Keratinocyte (primary cell): ENCODE results near the gene RBFA. TPM values are rescaled to one million over a fixed set of nuclear protein-coding genes. Genes with fewer than 3 reads are reported as not detected.

Source experiments
- DNase-seq: peaks from one replicate; pipeline ENCODE4 v3.0.0-alpha.2; 2011; ENCODE audit warnings: low read depth, missing footprints, low spot score
- FAIRE-seq: peaks from 2 replicates; lab custom pipeline; 2011; peaks lifted over from hg19 to GRCh38; lab: Jason Lieb, UNC
- H2AFZ ChIP-seq: 2 replicates; pipeline ENCODE4 v1.6.0; 2012; ENCODE audit warnings: low read length, control low read depth, inconsistent platforms; ENCODE audit not compliant: control insufficient read depth
- H3K27ac ChIP-seq: 2 replicates; pipeline ENCODE4 v1.5.1; 2011; ENCODE audit warnings: low read length; ENCODE audit not compliant: control insufficient read depth, insufficient read depth
- H3K27me3 ChIP-seq: 3 replicates; pipeline ENCODE4 v1.6.0; 2011; ENCODE audit warnings: low read length; ENCODE audit not compliant: control insufficient read depth, insufficient read depth; ENCODE audit errors: extremely low read depth
- H3K36me3 ChIP-seq, 2 experiments: 2 replicates in 1 of 2; 3 replicates in 1 of 2; pipeline ENCODE4 v1.5.1; 2011; ENCODE audit warnings: low read length in 2 of 2, mild to moderate bottlenecking in 1 of 2; ENCODE audit not compliant: control insufficient read depth in 2 of 2, insufficient read depth in 2 of 2; ENCODE audit errors: extremely low read depth in 1 of 2
- H3K4me1 ChIP-seq: 3 replicates; pipeline ENCODE4 v1.5.1; 2011; ENCODE audit warnings: low read length; ENCODE audit not compliant: control insufficient read depth, insufficient read depth; ENCODE audit errors: extremely low read depth
- H3K4me2 ChIP-seq: 3 replicates; pipeline ENCODE4 v1.6.0; 2011; ENCODE audit warnings: low read depth, low read length; ENCODE audit not compliant: control insufficient read depth, insufficient read depth; ENCODE audit errors: extremely low read depth
- H3K4me3 ChIP-seq, 3 experiments: fragments of 200-600 bp in 1 of 3; sonication (generic) in 1 of 3; 2 replicates in 2 of 3; 3 replicates in 1 of 3; pipeline ENCODE4 v1.5.1; 2011 to 2016; ENCODE audit warnings: low read length in 3 of 3, mild to moderate bottlenecking in 3 of 3, control low read depth in 2 of 3, inconsistent platforms in 1 of 3, low read depth in 1 of 3, mixed read lengths in 1 of 3, mixed run types in 1 of 3, moderate library complexity in 1 of 3; ENCODE audit not compliant: control insufficient read depth in 2 of 3, insufficient read depth in 2 of 3; ENCODE audit errors: extremely low read depth in 1 of 3
- H3K79me2 ChIP-seq: 2 replicates; pipeline ENCODE4 v1.6.0; 2012; ENCODE audit warnings: low read length; ENCODE audit not compliant: control insufficient read depth, insufficient read depth
- H3K9ac ChIP-seq: 3 replicates; pipeline ENCODE4 v1.6.0; 2011; ENCODE audit warnings: low read length; ENCODE audit not compliant: control insufficient read depth, insufficient read depth; ENCODE audit errors: extremely low read depth
- H3K9me1 ChIP-seq: 3 replicates; pipeline ENCODE4 v1.6.0; 2011; ENCODE audit warnings: low read length; ENCODE audit not compliant: control insufficient read depth, insufficient read depth; ENCODE audit errors: extremely low read depth
- H3K9me3 ChIP-seq: 2 replicates; pipeline ENCODE4 v1.5.1; 2012; ENCODE audit warnings: low read depth, low read length; ENCODE audit not compliant: control insufficient read depth
- H4K20me1 ChIP-seq: 3 replicates; pipeline ENCODE4 v1.6.0; 2011; ENCODE audit warnings: low read length; ENCODE audit not compliant: control insufficient read depth, insufficient read depth; ENCODE audit errors: extremely low read depth
- CTCF ChIP-seq, 3 experiments: IDR thresholded peaks in 1 of 3; conservative IDR thresholded peaks in 1 of 3; optimal IDR thresholded peaks in 1 of 3; 2 replicates in 2 of 3; 3 replicates in 1 of 3; pipeline versions ENCODE3 to v1.5.1; 2011; ENCODE audit warnings: low read length in 3 of 3, mild to moderate bottlenecking in 3 of 3, moderate library complexity in 2 of 3, control low read depth in 1 of 3, inconsistent platforms in 1 of 3; ENCODE audit not compliant: insufficient read depth in 2 of 3; ENCODE audit errors: extremely low read depth in 1 of 3
- EZH2 ChIP-seq: IDR thresholded peaks from one replicate; pipeline ENCODE4 v1.6.1; 2012; ENCODE audit warnings: inconsistent platforms, mild to moderate bottlenecking, low read length, moderate library complexity
- dilution Hi-C: fragments of 300-500 bp; cut with MboI; formaldehyde crosslinking; loops from one replicate; pipeline ENCODE4 v1.7.0; 2020; ENCODE audit warnings: low sequenced_read_pairs; ENCODE audit not compliant: extremely low pct_ligation_motif_present
- polyA plus RNA-seq, 5 experiments: library from polyadenylated mRNA; depleted of rRNA in 3 of 5; stranded (reverse) in 3 of 5; stranded (forward) in 1 of 5; unstranded in 1 of 5; fragments of >200 nt; gene quantifications; 1 replicate in 1 of 5; 2 replicates in 3 of 5; 3 replicates in 1 of 5; pipeline versions ENCODE4 v1.2.1 to v1.2.3, GENCODE V29; 2011 to 2012; ENCODE audit warnings: missing spikeins in 2 of 5, low read depth in 1 of 5, low replicate concordance in 1 of 5

Gene RBFA
- polyA plus RNA-seq, 1 donor (not counting 4 experiments of a cell fraction or from before 2014, with no cell fraction given), result 30.7 TPM

GRCh38 chr18:80046961-80047541 lies 12.8 kb downstream of the RBFA start:
- Histone ChIP-seq H3K9me1 (no peaks in the 10 kb centered on the region), H3K27ac (no peak overlapping the region), H3K27me3 (no peaks in the 10 kb centered on the region), H2AFZ (no peak overlapping the region), H3K9ac (no peak overlapping the region), H3K36me3 (peaks cover 14 to 24% of the 10 kb centered on the region in 2 experiments), H3K4me1 (no peaks in the 10 kb centered on the region), H3K79me2 (no peaks in the 10 kb centered on the region), H3K9me3 (peaks cover 6% of the 10 kb centered on the region), H4K20me1 (no peaks in the 10 kb centered on the region), H3K4me2 (no peak overlapping the region), H3K4me3 (no peak overlapping the region)
- FAIRE-seq (no peak), DNase-seq (no peak)
- dilution Hi-C loops, result no loop called here
- TF ChIP-seq EZH2, result no peak
- no peak for TF ChIP-seq CTCF (optimal IDR thresholded peaks at IDR 0.05 in 1 of 3, IDR thresholded peaks at IDR 0.05 in 1 of 3, conservative IDR thresholded peaks at IDR 0.05 in 1 of 3; ENCODE audit: extremely low read depth in 1 of 3, insufficient read depth in 2 of 3, low read length in 3 of 3)

GRCh38 chr18:80050797-80051196 lies 16.6 kb downstream of the RBFA start:
- H3K4me2 ChIP-seq, result no peak overlapping the region
- no peaks in the 10 kb centered on the region for H4K20me1 ChIP-seq
- no peak overlapping the region for H3K9ac ChIP-seq
- no peak for TF ChIP-seq CTCF (optimal IDR thresholded peaks at IDR 0.05 in 1 of 3, IDR thresholded peaks at IDR 0.05 in 1 of 3, conservative IDR thresholded peaks at IDR 0.05 in 1 of 3; ENCODE audit: extremely low read depth in 1 of 3, insufficient read depth in 2 of 3, low read length in 3 of 3)
- no peak for TF ChIP-seq EZH2
- peaks cover 11% of the 10 kb centered on the region for H3K9me3 ChIP-seq
- H3K4me1 ChIP-seq, result no peaks in the 10 kb centered on the region
- H3K36me3 ChIP-seq, result peaks cover 6 to 14% of the 10 kb centered on the region in 2 experiments
- no peaks in the 10 kb centered on the region for H3K79me2 ChIP-seq
- H3K9me1 ChIP-seq, result no peaks in the 10 kb centered on the region
- no peak overlapping the region for H3K27ac ChIP-seq
- no peaks in the 10 kb centered on the region for H3K27me3 ChIP-seq
- DNase-seq (no peak), FAIRE-seq (no peak)
- dilution Hi-C loops, result no loop called here
- H2AFZ ChIP-seq, result no peak overlapping the region
- no peak overlapping the region for H3K4me3 ChIP-seq
